Smooth muscle cell (in vitro differentiated cells): ENCODE data around the gene HMGCLL1. TPM values are rescaled to one million over a fixed set of nuclear protein-coding genes. Genes with fewer than 3 reads are reported as not detected.

Experiments used
- DNase-seq: peaks from one replicate; lab custom pipeline; 2025; ENCODE audit not compliant: unreplicated experiment; lab: John Stamatoyannopoulos, UW
- H2AFZ ChIP-seq: fragments of 200-600 bp; sonication (generic); 2 replicates; pipeline ENCODE4 v1.6.0; 2016; ENCODE audit warnings: antibody characterized with exemption, low read depth, mild to moderate bottlenecking
- H3F3A ChIP-seq: fragments of 200-600 bp; sonication (generic); 2 replicates; pipeline ENCODE4 v1.6.0; 2017; ENCODE audit warnings: antibody characterized with exemption, low read depth
- H3K27ac ChIP-seq: fragments of 200-600 bp; sonication (generic); 2 replicates; pipeline ENCODE4 v1.5.1; 2016; ENCODE audit warnings: low read depth, mild to moderate bottlenecking
- H3K27me3 ChIP-seq: fragments of 200-600 bp; sonication (generic); 2 replicates; pipeline ENCODE4 v1.6.1; 2016; ENCODE audit warnings: low read depth, mild to moderate bottlenecking
- H3K36me3 ChIP-seq: fragments of 200-600 bp; sonication (generic); 2 replicates; pipeline ENCODE4 v1.5.1; 2016; ENCODE audit warnings: low read depth
- H3K4me1 ChIP-seq: fragments of 200-600 bp; sonication (generic); 2 replicates; pipeline ENCODE4 v1.5.1; 2016; ENCODE audit warnings: low read depth
- H3K4me2 ChIP-seq: fragments of 200-600 bp; sonication (generic); 2 replicates; pipeline ENCODE4 v1.6.0; 2016; ENCODE audit warnings: mild to moderate bottlenecking
- H3K4me3 ChIP-seq: fragments of 200-600 bp; sonication (generic); 2 replicates; pipeline ENCODE4 v1.5.1; 2016; ENCODE audit warnings: mild to moderate bottlenecking
- H3K79me2 ChIP-seq: fragments of 200-600 bp; sonication (generic); 2 replicates; pipeline ENCODE4 v1.6.0; 2016; ENCODE audit warnings: low read depth, mild to moderate bottlenecking
- H3K9ac ChIP-seq: fragments of 200-600 bp; sonication (generic); 2 replicates; pipeline ENCODE4 v1.6.0; 2016; ENCODE audit warnings: low read depth
- H3K9me3 ChIP-seq: fragments of 200-600 bp; sonication (generic); replicated peaks from 2 replicates; pipeline ENCODE4 v1.5.1; 2016; ENCODE audit warnings: low read depth
- H4K20me1 ChIP-seq: fragments of 200-600 bp; sonication (generic); 2 replicates; pipeline ENCODE4 v1.6.0; 2016; ENCODE audit warnings: low read depth
- CTCF ChIP-seq: fragments of 200-600 bp; sonication (generic); IDR thresholded peaks from 2 replicates; pipeline ENCODE4 v1.5.1; 2017; ENCODE audit warnings: borderline replicate concordance, mild to moderate bottlenecking, antibody characterized with exemption; ENCODE audit not compliant: insufficient read depth, poor library complexity, severe bottlenecking
- WGBS: methylation state at CpG from one replicate; pipeline ENCODE4 v1.1.7; 2016; ENCODE audit warnings: low lambda C conversion rate; 5-methylcytosine and 5-hydroxymethylcytosine counted together
- polyA plus RNA-seq: library from polyadenylated mRNA; unstranded; fragments of >200 nt; fragmentation: Nextera tagmentation; extraction: Ambion mirVana; gene quantifications from 2 replicates; pipeline ENCODE4 v1.2.1, GENCODE V29; 2016
- total RNA-seq: library from RNA; depleted of rRNA; stranded (reverse); fragments of >200 nt; gene quantifications from 2 replicates; pipeline ENCODE4 v1.2.3, GENCODE V29; 2014

Gene HMGCLL1
- total and polyA plus RNA-seq, 2 experiments from 2014 or later: not detected

GRCh38 chr6:55604021-55604420 lies 25.0 kb upstream of the HMGCLL1 start:
- Histone ChIP-seq H3K4me3 (no peak overlapping the region), H3K9me3 (no peaks in the 10 kb centered on the region), H3F3A (no peaks in the 10 kb centered on the region), H2AFZ (no peak overlapping the region), H4K20me1 (no peaks in the 10 kb centered on the region), H3K36me3 (no peaks in the 10 kb centered on the region), H3K4me2 (no peak overlapping the region), H3K27ac (no peak overlapping the region), H3K79me2 (no peaks in the 10 kb centered on the region), H3K27me3 (no peaks in the 10 kb centered on the region), H3K9ac (no peak overlapping the region), H3K4me1 (no peaks in the 10 kb centered on the region)
- no peak for TF ChIP-seq CTCF
- DNase-seq: no peak

- 79% methylated on average over 2 of the region's 2 CpGs for WGBS
- Histone ChIP-seq H3F3A (no peaks in the 10 kb centered on the region), H3K27ac (no peak overlapping the region), H3K9me3 (no peaks in the 10 kb centered on the region), H3K36me3 (no peaks in the 10 kb centered on the region), H3K9ac (no peak overlapping the region), H2AFZ (no peak overlapping the region), H4K20me1 (no peaks in the 10 kb centered on the region), H3K27me3 (no peaks in the 10 kb centered on the region), H3K79me2 (no peaks in the 10 kb centered on the region), H3K4me3 (no peak overlapping the region), H3K4me2 (no peak overlapping the region), H3K4me1 (no peaks in the 10 kb centered on the region)
- no peak for TF ChIP-seq CTCF
- DNase-seq: no peak
These were observed 22.1 kb upstream of the HMGCLL1 start for GRCh38 chr6:55601120-55601519.

GRCh38 chr6:55594442-55594841 lies 15.4 kb upstream of the HMGCLL1 start:
- Histone ChIP-seq H3F3A (no peaks in the 10 kb centered on the region), H3K4me2 (no peak overlapping the region), H3K79me2 (no peaks in the 10 kb centered on the region), H3K4me3 (no peak overlapping the region), H3K4me1 (no peaks in the 10 kb centered on the region), H3K9ac (no peak overlapping the region), H3K9me3 (no peaks in the 10 kb centered on the region), H3K36me3 (no peaks in the 10 kb centered on the region), H3K27ac (no peak overlapping the region), H3K27me3 (no peaks in the 10 kb centered on the region), H2AFZ (no peak overlapping the region), H4K20me1 (no peaks in the 10 kb centered on the region)
- WGBS: 28% methylated on average over 2 of the region's 2 CpGs
- no peak for TF ChIP-seq CTCF
- no peak for DNase-seq

- Histone ChIP-seq H3K9me3 (no peaks in the 10 kb centered on the region), H3K36me3 (no peaks in the 10 kb centered on the region), H3K27me3 (peaks cover 3% of the 10 kb centered on the region), H3K4me2 (no peak overlapping the region), H2AFZ (no peak overlapping the region), H3K4me3 (no peak overlapping the region), H3K9ac (no peak overlapping the region), H3K79me2 (no peaks in the 10 kb centered on the region), H3K27ac (no peak overlapping the region), H3K4me1 (no peaks in the 10 kb centered on the region), H3F3A (no peaks in the 10 kb centered on the region), H4K20me1 (no peaks in the 10 kb centered on the region)
- DNase-seq: no peak
- TF ChIP-seq CTCF: no peak
These were observed 5.8 kb upstream of the HMGCLL1 start for GRCh38 chr6:55584654-55585354.
